Transverse colon (tissue), 4 donors: ENCODE data around the gene HYAL3. TPM values are rescaled to one million over a fixed set of nuclear protein-coding genes. Genes with fewer than 3 reads are reported as not detected.
A peak's percentile ranks its signal among the peaks of the same experiment; 100 is the strongest.

Experiments
- DNase-seq: peaks from one replicate; pipeline ENCODE4 v3.0.0-alpha.2; 2019
- H3K27ac ChIP-seq, 4 donors: fragments of 200-600 bp; sonication (generic); 2 replicates each; pipeline ENCODE4 v1.5.1; 2016 to 2018; ENCODE audit warnings: inconsistent platforms in 4 of 4
- H3K27me3 ChIP-seq: fragments of 200-600 bp; sonication (generic); 2 replicates; pipeline ENCODE4 v1.5.1; 2017; ENCODE audit warnings: inconsistent platforms
- H3K36me3 ChIP-seq, 4 donors: fragments of 200-600 bp; sonication (generic); 2 replicates each; pipeline ENCODE4 v1.5.1; 2017 to 2019; ENCODE audit warnings: inconsistent platforms in 4 of 4
- H3K4me1 ChIP-seq, 4 donors: fragments of 200-600 bp; sonication (generic); 2 replicates each; pipeline ENCODE4 v1.5.1; 2017 to 2020; ENCODE audit warnings: inconsistent platforms in 4 of 4
- H3K4me3 ChIP-seq, 4 donors: fragments of 200-600 bp; sonication (generic); 1 replicate in 1 of 4; 2 replicates in 3 of 4; pipeline versions ENCODE4 v1.5.1 to v1.6.1; 2017 to 2019; ENCODE audit warnings: inconsistent platforms in 4 of 4
- H3K9me3 ChIP-seq, 2 donors: fragments of 200-600 bp; sonication (generic); 2 replicates each; pipeline ENCODE4 v1.5.1; 2017 to 2019; ENCODE audit warnings: inconsistent platforms in 2 of 2
- CTCF ChIP-seq, 5 experiments: fragments of 200-600 bp in 3 of 5; fragments of 450-650 bp in 2 of 5; sonication (generic) in 3 of 5; IDR thresholded peaks; 1 replicate in 2 of 5; 2 replicates in 3 of 5; pipeline ENCODE4 v1.5.1; 2016 to 2017; ENCODE audit warnings: antibody characterized with exemption in 5 of 5, inconsistent platforms in 3 of 5, mild to moderate bottlenecking in 2 of 5, moderate library complexity in 1 of 5
- EP300 ChIP-seq: sonication (generic); formaldehyde crosslinking; IDR thresholded peaks from one replicate; pipeline ENCODE4 v1.6.1; 2017; ENCODE audit warnings: antibody characterized with exemption, low read depth
- POLR2A ChIP-seq: fragments of 450-650 bp; IDR thresholded peaks from one replicate; pipeline ENCODE4 v1.6.1; 2016; ENCODE audit warnings: antibody characterized with exemption, mild to moderate bottlenecking, moderate library complexity
- POLR2AphosphoS5 ChIP-seq, 3 donors: sonication (generic); formaldehyde crosslinking; IDR thresholded peaks; one replicate each; pipeline ENCODE4 v1.6.1; 2016; ENCODE audit warnings: antibody characterized with exemption in 3 of 3
- WGBS, 2 donors: methylation state at CpG; one replicate each; pipeline ENCODE4 v1.1.5; 2018; ENCODE audit warnings: low coverage in 1 of 2; 5-methylcytosine and 5-hydroxymethylcytosine counted together
- in situ Hi-C, 4 donors: fragments of 200-750 bp; cut with MboI; loops; one replicate each; pipeline versions ENCODE4 v1.15.0 to v1.15.1; 2017; ENCODE audit warnings: low sequenced_read_pairs in 3 of 4, low pct_ligation_motif_present in 1 of 4, low pct_unique_long_range_greater_than_20kb in 1 of 4
- intact Hi-C: fragments of 100-400 bp; cut with DNase I; formaldehyde crosslinking; loops from one replicate; pipeline ENCODE4 v1.15.1; 2023; ENCODE audit warnings: low total_unique reads
- total RNA-seq, 4 donors: library from RNA; depleted of rRNA; stranded (reverse); fragments of >200 nt; gene quantifications; one replicate each; pipeline ENCODE4 v1.1.0, GENCODE V29; 2016

HYAL3 gene
- total RNA-seq, 4 donors from 2014 or later, result 0.79 to 11.2 (median 3.8) TPM

GRCh38 chr3:50324351-50325112, 25.3 kb upstream of the HYAL3 start:
- 13 to 48% methylated on average over 1 to 4 of the region's 4 CpGs for WGBS, 2 donors
- no peak for TF ChIP-seq EP300
- peak; percentile 77 to 89 (median 81) for TF ChIP-seq CTCF (IDR thresholded peaks at IDR 0.05)
- Histone ChIP-seq H3K4me1 (peaks cover 18 to 56% (median 44%) of the 10 kb centered on the region in 4 donors), H3K27me3 (no peaks in the 10 kb centered on the region), H3K9me3 (no peaks in the 10 kb centered on the region), H3K36me3 (peaks cover 0 to 1% (median 0%) of the 10 kb centered on the region in 4 donors), H3K4me3 (no peak overlapping the region), H3K27ac (peak overlapping the region; percentile 92 to 94 (median 92))
- DNase-seq, result peak; percentile 65
- intact Hi-C loops, result no loop called here
- in situ Hi-C loops, result no loop called here

GRCh38 chr3:50323614-50324199, 24.5 kb upstream of the HYAL3 start:
- in situ Hi-C loops (no loop called here), intact Hi-C loops (no loop called here)
- H3K4me3 ChIP-seq, result no peak overlapping the region
- no peaks in the 10 kb centered on the region for H3K9me3 ChIP-seq
- no peaks in the 10 kb centered on the region for H3K36me3 ChIP-seq
- TF ChIP-seq CTCF (IDR thresholded peaks at IDR 0.05), result no peak
- TF ChIP-seq POLR2AphosphoS5 (IDR thresholded peaks at IDR 0.05), result peak in 1 of 3 donors; percentile 45
- no peak for DNase-seq
- no peaks in the 10 kb centered on the region for H3K27me3 ChIP-seq
- H3K27ac ChIP-seq, result peak overlapping the region; percentile 92 to 94 (median 92)
- WGBS, 2 donors, result 33 to 67% methylated on average over 1 to 5 of the region's 5 CpGs
- H3K4me1 ChIP-seq, result peaks cover 18 to 60% (median 49%) of the 10 kb centered on the region in 4 donors

- peak overlapping the region; percentile 92 to 94 (median 92) for H3K27ac ChIP-seq
- no peaks in the 10 kb centered on the region for H3K27me3 ChIP-seq
- DNase-seq, result no peak
- intact Hi-C loops (no loop called here), in situ Hi-C loops (no loop called here)
- H3K4me3 ChIP-seq, result no peak overlapping the region
- H3K9me3 ChIP-seq, result no peaks in the 10 kb centered on the region
- H3K4me1 ChIP-seq, result peaks cover 21 to 62% (median 50%) of the 10 kb centered on the region in 4 donors
- H3K36me3 ChIP-seq, result no peaks in the 10 kb centered on the region
- 45 to 46% methylated on average over 4 of the region's 4 CpGs for WGBS, 2 donors
- TF ChIP-seq EP300 (no peak), CTCF (IDR thresholded peaks at IDR 0.05) (no peak), POLR2A (no peak), POLR2AphosphoS5 (IDR thresholded peaks at IDR 0.05) (no peak)
These were observed 23.9 kb upstream of the HYAL3 start for GRCh38 chr3:50323092-50323600.

- in situ Hi-C loops, result no loop called here
- intact Hi-C loops, result no loop called here
- WGBS, 2 donors, result 56% methylated on average over 27 of the region's 31 CpGs; no CpG with 5 or more reads in 1 of the 2 donors
These were observed 23.3 kb upstream of the HYAL3 start, which contains the start of gene HYAL2 for GRCh38 chr3:50322386-50323091. HYAL2 (minus strand) TSS chr3:50322745; CDS start chr3:50320489, 2,256 bp downstream.

More at GRCh38 chr3:50322386-50323091, 23.3 kb upstream of the HYAL3 start, which contains the start of gene HYAL2:
- peaks cover 27 to 67% (median 55%) of the 10 kb centered on the region in 4 donors for H3K4me1 ChIP-seq
- TF ChIP-seq EP300 (no peak), CTCF (IDR thresholded peaks at IDR 0.05) (no peak), POLR2AphosphoS5 (IDR thresholded peaks at IDR 0.05) (peak in 2 of 3 donors; percentile 21 to 24), POLR2A (no peak)
- H3K9me3 ChIP-seq, result no peaks in the 10 kb centered on the region
- no peaks in the 10 kb centered on the region for H3K27me3 ChIP-seq
- DNase-seq, result no peak
- peak within 1 kb of the TSS; percentile 92 to 94 (median 92) for H3K27ac ChIP-seq
- peak within 1 kb of the TSS; percentile 67 to 76 (median 74) for H3K4me3 ChIP-seq
- H3K36me3 ChIP-seq, result no peaks in the 10 kb centered on the region
